ENCODE measurements around the gene ABCA4.

GRCh38 chr1:94031591-94031990 is 89.4 kb downstream of the ABCA4 start:
- TF ChIP-seq, protein P1, sequence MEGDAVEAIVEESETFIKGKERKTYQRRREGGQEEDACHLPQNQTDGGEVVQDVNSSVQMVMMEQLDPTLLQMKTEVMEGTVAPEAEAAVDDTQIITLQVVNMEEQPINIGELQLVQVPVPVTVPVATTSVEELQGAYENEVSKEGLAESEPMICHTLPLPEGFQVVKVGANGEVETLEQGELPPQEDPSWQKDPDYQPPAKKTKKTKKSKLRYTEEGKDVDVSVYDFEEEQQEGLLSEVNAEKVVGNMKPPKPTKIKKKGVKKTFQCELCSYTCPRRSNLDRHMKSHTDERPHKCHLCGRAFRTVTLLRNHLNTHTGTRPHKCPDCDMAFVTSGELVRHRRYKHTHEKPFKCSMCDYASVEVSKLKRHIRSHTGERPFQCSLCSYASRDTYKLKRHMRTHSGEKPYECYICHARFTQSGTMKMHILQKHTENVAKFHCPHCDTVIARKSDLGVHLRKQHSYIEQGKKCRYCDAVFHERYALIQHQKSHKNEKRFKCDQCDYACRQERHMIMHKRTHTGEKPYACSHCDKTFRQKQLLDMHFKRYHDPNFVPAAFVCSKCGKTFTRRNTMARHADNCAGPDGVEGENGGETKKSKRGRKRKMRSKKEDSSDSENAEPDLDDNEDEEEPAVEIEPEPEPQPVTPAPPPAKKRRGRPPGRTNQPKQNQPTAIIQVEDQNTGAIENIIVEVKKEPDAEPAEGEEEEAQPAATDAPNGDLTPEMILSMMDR (IDR thresholded peaks at IDR 0.05) = no peak
- TF ChIP-seq EP300 (IDR thresholded peaks at IDR 0.05) = no peak
